Testis (tissue), 2 donors: ENCODE measurements around the gene ROBO1.

Source experiments
- POLR2A ChIP-seq: fragments of 450-650 bp; IDR thresholded peaks from one replicate; pipeline ENCODE4 v1.6.1; 2017; ENCODE audit warnings: antibody characterized with exemption, mild to moderate bottlenecking, moderate library complexity
- TF ChIP-seq, protein P1 (sequence below), 3 experiments: fragments of 450-650 bp in 2 of 3; fragments of 200-600 bp in 1 of 3; sonication (generic) in 1 of 3; IDR thresholded peaks; one replicate each; pipeline ENCODE4 v1.5.1; 2016 to 2019; ENCODE audit warnings: antibody characterized with exemption in 3 of 3, mild to moderate bottlenecking in 2 of 3, moderate library complexity in 1 of 3

DNA sequence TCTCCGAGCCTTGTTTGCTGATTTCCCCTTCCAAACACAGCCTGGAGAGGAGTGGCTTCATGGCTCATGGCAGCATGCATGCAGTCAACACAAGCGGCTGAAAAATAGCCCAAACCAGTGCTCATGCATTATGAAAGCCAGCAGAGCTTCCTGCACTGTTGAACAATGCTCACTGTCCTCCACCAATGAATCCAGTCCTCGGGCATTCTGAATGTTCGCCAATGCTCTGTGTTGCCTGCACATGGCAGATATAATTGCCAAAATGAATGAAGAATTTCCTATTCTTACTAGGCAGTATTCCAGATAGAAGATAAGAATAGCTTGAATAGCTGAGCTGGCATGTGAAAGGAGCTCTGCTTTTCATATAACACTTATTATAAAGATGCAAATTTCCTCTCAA lies 252.7 kb downstream of the ROBO1 start:
- TF ChIP-seq POLR2A: no peak
- TF ChIP-seq, protein P1, sequence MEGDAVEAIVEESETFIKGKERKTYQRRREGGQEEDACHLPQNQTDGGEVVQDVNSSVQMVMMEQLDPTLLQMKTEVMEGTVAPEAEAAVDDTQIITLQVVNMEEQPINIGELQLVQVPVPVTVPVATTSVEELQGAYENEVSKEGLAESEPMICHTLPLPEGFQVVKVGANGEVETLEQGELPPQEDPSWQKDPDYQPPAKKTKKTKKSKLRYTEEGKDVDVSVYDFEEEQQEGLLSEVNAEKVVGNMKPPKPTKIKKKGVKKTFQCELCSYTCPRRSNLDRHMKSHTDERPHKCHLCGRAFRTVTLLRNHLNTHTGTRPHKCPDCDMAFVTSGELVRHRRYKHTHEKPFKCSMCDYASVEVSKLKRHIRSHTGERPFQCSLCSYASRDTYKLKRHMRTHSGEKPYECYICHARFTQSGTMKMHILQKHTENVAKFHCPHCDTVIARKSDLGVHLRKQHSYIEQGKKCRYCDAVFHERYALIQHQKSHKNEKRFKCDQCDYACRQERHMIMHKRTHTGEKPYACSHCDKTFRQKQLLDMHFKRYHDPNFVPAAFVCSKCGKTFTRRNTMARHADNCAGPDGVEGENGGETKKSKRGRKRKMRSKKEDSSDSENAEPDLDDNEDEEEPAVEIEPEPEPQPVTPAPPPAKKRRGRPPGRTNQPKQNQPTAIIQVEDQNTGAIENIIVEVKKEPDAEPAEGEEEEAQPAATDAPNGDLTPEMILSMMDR (IDR thresholded peaks at IDR 0.05): no peak
